ENCODE measurements around the gene INMT. TPM values are rescaled to one million over a fixed set of nuclear protein-coding genes. Genes with fewer than 3 reads are reported as not detected.

INMT gene
- total RNA-seq, 2 donors from 2014 or later = 30.4 to 48.1 TPM

DNA sequence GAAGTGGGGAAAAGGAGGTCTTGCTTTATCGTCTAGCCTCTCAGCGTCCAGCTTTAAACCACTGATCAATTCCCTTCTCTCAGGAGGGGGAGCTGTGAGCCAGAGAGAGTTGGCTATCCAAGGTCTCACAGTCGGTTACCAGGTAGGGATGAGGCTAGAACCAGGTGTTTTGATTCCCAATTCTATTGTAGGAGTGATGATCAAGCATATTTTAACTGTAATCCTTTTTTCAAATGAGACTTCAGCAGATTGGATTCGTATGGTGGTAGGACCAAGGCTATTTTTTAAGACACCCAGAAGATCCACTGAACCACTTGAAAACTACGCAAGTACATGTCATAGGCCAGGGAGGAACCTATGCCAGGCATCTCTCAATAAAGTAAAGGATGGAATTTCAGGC lies 27.6 kb downstream of the INMT start:
- ATAC-seq = no peak
- 72 to 74% methylated on average over 5 of the region's 5 CpGs for WGBS, 2 donors
- Histone ChIP-seq H3K36me3 (replicated peaks in 1 of 2; ENCODE audit: insufficient read depth in 1 of 2, low read depth in 2 of 2) (peaks cover 0 to 3% of the 10 kb centered on the region in 2 donors), H3K27ac (no peak overlapping the region), H3K9me3 (no peaks in the 10 kb centered on the region), H3K4me1 (no peaks in the 10 kb centered on the region), H3K27me3 (no peaks in the 10 kb centered on the region), H3K4me3 (no peak overlapping the region)
- intact Hi-C loops (cut with DNase I) = no loop called here
- no peak for DNase-seq
- no peak for TF ChIP-seq POLR2A (IDR thresholded peaks at IDR 0.05)
- TF ChIP-seq, protein P1, sequence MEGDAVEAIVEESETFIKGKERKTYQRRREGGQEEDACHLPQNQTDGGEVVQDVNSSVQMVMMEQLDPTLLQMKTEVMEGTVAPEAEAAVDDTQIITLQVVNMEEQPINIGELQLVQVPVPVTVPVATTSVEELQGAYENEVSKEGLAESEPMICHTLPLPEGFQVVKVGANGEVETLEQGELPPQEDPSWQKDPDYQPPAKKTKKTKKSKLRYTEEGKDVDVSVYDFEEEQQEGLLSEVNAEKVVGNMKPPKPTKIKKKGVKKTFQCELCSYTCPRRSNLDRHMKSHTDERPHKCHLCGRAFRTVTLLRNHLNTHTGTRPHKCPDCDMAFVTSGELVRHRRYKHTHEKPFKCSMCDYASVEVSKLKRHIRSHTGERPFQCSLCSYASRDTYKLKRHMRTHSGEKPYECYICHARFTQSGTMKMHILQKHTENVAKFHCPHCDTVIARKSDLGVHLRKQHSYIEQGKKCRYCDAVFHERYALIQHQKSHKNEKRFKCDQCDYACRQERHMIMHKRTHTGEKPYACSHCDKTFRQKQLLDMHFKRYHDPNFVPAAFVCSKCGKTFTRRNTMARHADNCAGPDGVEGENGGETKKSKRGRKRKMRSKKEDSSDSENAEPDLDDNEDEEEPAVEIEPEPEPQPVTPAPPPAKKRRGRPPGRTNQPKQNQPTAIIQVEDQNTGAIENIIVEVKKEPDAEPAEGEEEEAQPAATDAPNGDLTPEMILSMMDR (IDR thresholded peaks at IDR 0.05) = no peak

DNA sequence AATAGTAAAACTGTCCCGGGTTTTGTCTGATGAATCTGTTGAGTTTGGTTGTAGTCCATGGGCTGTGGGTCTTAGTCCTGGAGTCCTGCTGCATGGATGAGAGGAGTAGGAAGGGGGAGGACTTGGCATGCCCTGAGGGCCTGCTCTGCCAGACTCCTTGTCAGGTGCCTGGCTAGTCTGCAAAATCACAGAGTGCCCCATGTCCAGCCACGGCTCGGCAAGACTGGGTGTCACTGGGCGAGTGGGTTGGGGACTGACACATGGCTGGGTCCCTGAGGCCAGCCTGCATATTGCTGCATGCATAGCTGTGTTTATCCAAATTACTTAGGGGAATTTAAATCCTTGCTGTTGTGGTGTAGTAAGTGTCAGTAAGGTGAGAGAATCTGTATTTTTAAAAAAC lies 29.0 kb downstream of the INMT start:
- Histone ChIP-seq H3K4me1 (no peaks in the 10 kb centered on the region), H3K4me3 (no peak overlapping the region), H3K9me3 (no peaks in the 10 kb centered on the region), H3K27me3 (no peaks in the 10 kb centered on the region), H3K36me3 (replicated peaks in 1 of 2; ENCODE audit: insufficient read depth in 1 of 2, low read depth in 2 of 2) (peaks cover 0 to 3% of the 10 kb centered on the region in 2 donors), H3K27ac (no peak overlapping the region)
- ATAC-seq (no peak), DNase-seq (no peak)
- 89% methylated on average over 4 of the region's 4 CpGs for WGBS, 2 donors
- TF ChIP-seq POLR2A (IDR thresholded peaks at IDR 0.05) = no peak
- TF ChIP-seq, protein P1 (IDR thresholded peaks at IDR 0.05) = no peak
- intact Hi-C loops (cut with DNase I) = no loop called here

DNA sequence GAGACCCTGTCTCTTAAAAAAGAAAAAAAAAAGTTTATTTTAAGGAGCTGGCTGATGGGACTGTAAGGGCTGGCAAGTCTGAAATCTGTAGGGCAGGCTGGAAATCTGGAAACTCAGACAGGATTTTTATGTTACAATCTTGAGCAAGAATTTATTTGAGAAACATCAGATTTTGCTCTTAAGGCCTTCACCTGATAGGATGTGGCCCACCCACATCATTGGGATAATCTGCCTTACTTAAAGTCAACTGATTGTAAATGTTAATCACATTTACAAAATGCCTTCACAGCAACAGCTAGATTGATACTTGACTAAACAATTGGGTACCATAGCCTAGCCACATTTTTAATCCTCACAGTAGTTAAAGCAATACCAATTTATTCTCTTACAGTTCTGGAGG lies 30.8 kb downstream of the INMT start:
- intact Hi-C loops (cut with DNase I) = no loop called here

DNA sequence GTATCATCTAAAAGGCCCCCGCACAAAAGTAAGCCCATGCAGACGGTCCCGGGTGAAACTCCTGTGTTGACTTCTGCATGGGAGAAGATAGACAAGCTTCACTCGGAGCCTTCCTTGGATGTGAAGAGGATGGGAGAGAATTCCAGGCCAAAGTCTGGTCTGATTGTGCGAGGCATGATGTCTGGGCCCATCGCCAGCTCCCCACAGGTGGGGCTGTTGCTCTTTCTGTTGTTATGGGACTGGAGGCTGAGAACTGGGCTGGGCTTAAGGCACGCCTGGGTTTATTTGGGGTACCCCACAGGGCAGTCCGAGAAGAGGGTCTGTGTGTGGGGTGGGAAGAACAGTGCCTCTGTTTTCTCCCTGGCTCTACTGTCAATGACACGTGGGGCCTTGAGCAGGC lies 33.9 kb downstream of the INMT start:
- ATAC-seq = no peak
- no peak for TF ChIP-seq POLR2A (IDR thresholded peaks at IDR 0.05)
- TF ChIP-seq, protein P1 (IDR thresholded peaks at IDR 0.05) = no peak
- no peaks in the 10 kb centered on the region for H3K9me3 ChIP-seq
- no peaks in the 10 kb centered on the region for H3K4me1 ChIP-seq
- intact Hi-C loops (cut with DNase I) = no loop called here
- peaks cover 0 to 3% of the 10 kb centered on the region in 2 donors for H3K36me3 ChIP-seq (replicated peaks in 1 of 2; ENCODE audit: insufficient read depth in 1 of 2, low read depth in 2 of 2)
- no peak overlapping the region for H3K27ac ChIP-seq
- no peaks in the 10 kb centered on the region for H3K27me3 ChIP-seq
- WGBS, 2 donors = 89 to 93% methylated on average over 9 of the region's 9 CpGs
- H3K4me3 ChIP-seq = no peak overlapping the region
- no peak for DNase-seq

More for the DNA sequence above, 30.8 kb downstream of the INMT start:
- no peak for DNase-seq
- Histone ChIP-seq H3K9me3 (no peaks in the 10 kb centered on the region), H3K27ac (no peak overlapping the region), H3K36me3 (replicated peaks in 1 of 2; ENCODE audit: insufficient read depth in 1 of 2, low read depth in 2 of 2) (peaks cover 0 to 3% of the 10 kb centered on the region in 2 donors), H3K27me3 (no peaks in the 10 kb centered on the region), H3K4me1 (no peaks in the 10 kb centered on the region), H3K4me3 (no peak overlapping the region)
- TF ChIP-seq, protein P1 (IDR thresholded peaks at IDR 0.05) = no peak
- TF ChIP-seq POLR2A (IDR thresholded peaks at IDR 0.05) = no peak
- no peak for ATAC-seq

DNA sequence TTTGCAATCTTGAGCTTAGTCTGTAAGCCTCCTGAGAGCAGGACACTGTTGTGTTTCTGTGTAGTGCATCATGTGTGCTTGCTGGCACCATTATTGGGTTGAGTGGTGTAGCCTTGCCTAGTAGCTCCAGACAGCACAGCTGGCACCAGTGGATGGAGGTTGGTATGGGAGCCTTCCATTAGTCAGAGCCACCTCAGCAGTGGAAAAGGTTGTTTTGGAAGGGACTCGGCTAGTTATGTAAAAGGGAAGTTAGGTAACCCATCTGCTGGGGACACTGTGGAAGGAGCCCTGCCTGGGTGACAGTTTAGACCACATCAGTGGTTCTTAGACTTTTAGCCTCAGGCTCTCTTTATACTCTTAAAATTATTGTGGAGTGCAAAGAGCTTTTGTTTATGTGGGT lies 35.6 kb downstream of the INMT start:
- Histone ChIP-seq H3K9me3 (no peaks in the 10 kb centered on the region), H3K4me1 (no peaks in the 10 kb centered on the region), H3K4me3 (no peak overlapping the region), H3K27me3 (no peaks in the 10 kb centered on the region), H3K27ac (no peak overlapping the region), H3K36me3 (replicated peaks in 1 of 2; ENCODE audit: insufficient read depth in 1 of 2, low read depth in 2 of 2) (peaks cover 0 to 2% of the 10 kb centered on the region in 2 donors)
- DNase-seq = no peak
- 58 to 93% methylated on average over 1 of the region's 1 CpG for WGBS, 2 donors
- TF ChIP-seq, protein P1 (IDR thresholded peaks at IDR 0.05) = no peak
- no peak for TF ChIP-seq POLR2A (IDR thresholded peaks at IDR 0.05)
- intact Hi-C loops (cut with DNase I) = no loop called here
- ATAC-seq = no peak

All from body of pancreas (tissue), 4 donors.